LoVo (cell line): ENCODE data around the gene FAM78B.
A peak's percentile ranks its signal among the peaks of the same experiment; 100 is the strongest.

Source experiments
- DNase-seq: peaks from one replicate; pipeline ENCODE4 v3.0.0-alpha.2; 2016; ENCODE audit warnings: low spot score

Gene FAM78B

GRCh38 chr1:166166698-166167571, at the start of gene FAM78B:
FAM78B (minus strand) TSS chr1:166167001; CDS start chr1:166166248, 753 bp downstream.
- peak; percentile 70 for DNase-seq

DNA sequence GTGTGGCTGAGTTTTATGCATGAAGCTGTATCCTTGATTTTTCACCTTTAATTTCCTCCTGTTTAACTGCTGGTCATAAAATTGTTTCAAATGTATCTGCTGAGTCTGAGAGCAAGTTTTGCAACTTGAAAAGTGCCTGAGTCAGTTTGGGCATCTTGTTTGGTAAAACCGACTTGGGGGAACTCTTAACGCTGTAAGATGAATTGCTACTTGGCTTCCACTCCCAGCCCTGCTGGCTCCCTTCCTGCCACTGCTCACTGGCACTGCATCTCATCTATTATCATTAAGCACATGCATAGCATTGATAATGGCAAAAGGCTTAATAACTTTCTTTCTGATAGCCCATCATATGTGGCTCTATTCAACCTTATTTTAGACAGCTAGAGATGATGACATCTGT, 35.7 kb upstream of the FAM78B start:
- no peak for DNase-seq

GRCh38 chr1:166200743-166201142, 33.9 kb upstream of the FAM78B start:
- no peak for DNase-seq

DNA sequence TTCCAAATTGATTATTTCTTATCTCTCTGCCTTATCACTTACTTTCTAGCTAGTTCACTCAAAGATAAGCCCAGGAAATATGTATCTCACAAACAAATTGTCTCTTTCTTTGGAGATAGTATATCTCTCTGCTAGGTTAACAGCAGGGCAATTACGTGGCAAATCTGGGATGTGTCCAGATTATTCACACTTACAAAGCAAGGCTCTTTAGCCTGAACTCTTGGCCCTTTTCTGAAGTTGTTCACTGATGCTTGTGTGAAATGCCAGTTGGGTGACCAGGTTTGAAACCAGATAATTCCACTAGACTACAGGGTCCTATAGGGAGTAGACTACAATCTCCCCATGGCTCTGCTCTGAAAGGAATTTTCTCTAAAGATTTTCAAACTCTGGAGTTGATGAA, 30.8 kb upstream of the FAM78B start:
- no peak for DNase-seq

- no peak for DNase-seq
These were observed 30.3 kb upstream of the FAM78B start for GRCh38 chr1:166197141-166197540.

- DNase-seq, result no peak
These were observed 26.4 kb upstream of the FAM78B start for GRCh38 chr1:166193057-166193698.

DNA sequence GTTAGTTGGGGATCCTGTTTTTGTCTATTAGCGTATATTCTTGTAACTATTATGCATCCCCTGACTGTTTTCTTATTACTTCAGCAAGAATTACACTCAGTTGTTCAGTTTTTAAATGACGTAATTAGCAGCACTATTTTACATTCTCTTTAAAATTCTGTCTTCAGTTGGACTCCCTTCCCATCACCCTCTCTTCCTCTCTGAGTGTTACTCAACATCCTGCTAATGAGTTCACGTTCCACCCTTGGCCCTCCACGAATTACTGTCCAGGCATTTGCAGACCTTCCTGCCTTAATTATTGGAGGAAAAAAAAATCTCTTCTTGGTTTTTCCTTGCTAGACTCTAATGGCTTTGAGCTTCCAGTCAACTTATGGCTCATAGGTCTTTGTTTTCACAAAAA, 23.6 kb upstream of the FAM78B start:
- no peak for DNase-seq

GRCh38 chr1:166189126-166189525, 22.3 kb upstream of the FAM78B start:
- no peak for DNase-seq

- DNase-seq, result no peak
These were observed 18.7 kb upstream of the FAM78B start for GRCh38 chr1:166185526-166185925.

DNA sequence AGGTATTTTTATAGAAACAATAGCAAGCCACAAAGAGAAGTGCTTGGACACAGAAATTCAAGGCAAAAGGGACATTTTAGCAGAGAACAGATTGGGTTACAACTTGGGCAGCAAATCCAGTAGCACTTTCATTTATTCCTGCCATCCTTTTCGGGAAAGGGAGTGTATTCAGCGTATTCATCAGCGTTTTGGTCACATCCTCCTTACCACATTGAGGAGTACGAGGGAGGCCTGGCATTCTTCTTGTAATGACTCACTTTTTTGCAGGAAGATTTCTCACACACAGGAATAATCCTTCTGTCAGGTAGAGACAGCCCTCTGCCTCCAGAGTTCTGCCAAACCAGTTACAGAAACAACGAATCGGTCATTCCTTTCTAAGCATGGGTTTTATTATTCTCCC, 18.1 kb upstream of the FAM78B start:
- no peak for DNase-seq

GRCh38 chr1:166184012-166184411, 17.2 kb upstream of the FAM78B start:
- DNase-seq, result no peak

DNA sequence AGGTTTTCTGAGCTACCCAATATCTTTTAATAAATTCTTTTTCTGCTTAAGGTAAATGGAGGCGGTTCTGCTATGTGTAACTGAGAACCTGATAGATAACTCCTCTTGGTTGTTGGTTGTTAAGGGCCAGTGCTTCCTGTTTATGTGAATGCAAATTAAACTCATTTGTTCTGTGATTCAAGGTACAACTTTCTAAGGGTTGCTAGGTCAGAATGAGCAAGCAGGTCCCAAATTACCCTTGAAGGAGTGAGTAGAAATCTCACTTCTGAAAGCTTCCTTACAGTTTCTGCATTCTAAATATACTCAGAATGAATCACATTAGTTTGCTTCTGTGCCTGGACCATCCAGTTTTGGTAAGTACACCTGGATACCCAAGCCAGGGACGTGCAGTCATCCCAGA, 15.5 kb upstream of the FAM78B start:
- DNase-seq, result no peak

- no peak for DNase-seq
These were observed 9.6 kb upstream of the FAM78B start for GRCh38 chr1:166176416-166176815.

DNA sequence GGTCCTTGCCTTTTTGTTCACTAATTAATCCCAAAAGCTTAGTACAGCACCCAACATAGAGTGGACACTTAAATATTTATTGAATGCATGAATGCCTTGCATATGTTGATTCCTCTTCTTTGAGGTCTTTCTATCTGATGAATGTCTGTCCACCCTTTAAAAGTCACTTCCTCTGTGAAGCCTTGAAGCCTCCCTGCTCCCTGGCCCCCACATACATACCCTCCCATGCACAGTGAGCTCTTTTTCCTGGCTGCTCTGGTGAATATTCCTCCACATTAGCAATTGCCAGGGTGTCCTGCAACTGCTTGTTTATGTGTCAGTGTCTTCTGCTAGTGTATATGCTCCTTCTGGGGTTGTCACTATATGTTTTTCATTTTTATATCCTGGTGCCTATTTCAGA, 8.2 kb upstream of the FAM78B start:
- no peak for DNase-seq

GRCh38 chr1:166174108-166174507, 7.3 kb upstream of the FAM78B start:
- no peak for DNase-seq

GRCh38 chr1:166172106-166172505, 5.3 kb upstream of the FAM78B start:
- no peak for DNase-seq

- no peak for DNase-seq
These were observed 3.9 kb upstream of the FAM78B start for GRCh38 chr1:166170726-166171125.

DNA sequence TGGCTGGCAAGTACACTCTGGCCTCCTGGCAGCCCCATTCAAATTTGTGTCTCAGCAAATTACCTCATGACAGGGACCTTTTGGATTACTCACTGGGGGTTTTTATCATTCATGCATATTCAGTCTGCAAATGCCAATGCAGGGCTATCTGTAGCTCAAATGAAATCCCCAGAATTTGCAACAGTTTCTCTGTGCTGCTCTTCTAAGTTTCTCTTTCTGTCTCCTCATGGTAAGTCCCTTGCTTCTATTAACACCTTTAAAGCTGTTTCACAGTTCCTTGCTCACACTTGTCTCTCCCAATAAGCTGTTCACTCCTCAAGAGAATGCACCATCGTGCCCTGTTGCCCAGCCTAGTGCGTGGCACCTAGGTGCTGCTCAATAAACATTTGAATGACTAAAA, 3.3 kb upstream of the FAM78B start:
- no peak for DNase-seq

DNA sequence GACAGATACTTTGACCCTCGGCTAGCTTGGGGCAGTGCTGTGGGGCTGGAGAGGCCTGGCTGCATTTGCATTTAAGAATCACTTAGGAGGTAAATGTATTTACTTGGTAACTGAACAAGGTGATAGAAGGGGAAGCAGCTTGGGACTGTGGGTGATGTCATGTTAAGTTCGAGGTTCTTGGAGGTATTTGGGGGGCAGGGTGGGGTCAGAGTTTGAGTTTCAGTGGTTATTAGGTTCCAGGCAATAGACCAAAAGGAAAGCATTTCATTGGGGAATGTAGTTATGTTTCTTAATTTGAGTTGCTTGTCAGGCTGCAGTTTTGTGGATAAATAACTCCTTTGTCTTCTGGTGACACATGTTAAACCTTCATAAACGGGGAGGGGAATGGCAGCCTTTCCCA, 2.4 kb upstream of the FAM78B start:
- DNase-seq, result no peak

DNA sequence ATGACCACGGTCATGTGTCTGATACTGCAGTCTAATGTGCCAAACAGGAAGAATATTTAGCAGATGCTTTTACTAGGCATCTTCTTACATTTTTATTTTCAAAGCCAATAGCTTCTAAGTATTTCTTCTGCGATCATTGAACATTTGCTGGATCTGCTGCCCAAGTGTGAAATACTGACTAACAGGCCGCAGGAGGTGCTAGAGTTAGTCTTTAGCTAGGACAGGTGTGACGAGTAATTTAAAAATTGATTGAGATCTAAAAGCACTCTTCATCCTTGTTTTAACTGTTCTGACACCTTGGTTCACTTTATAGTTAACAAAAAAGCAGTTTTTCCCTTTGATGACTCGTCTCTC, 748 bp upstream of the FAM78B start:
- DNase-seq, result no peak

GRCh38 chr1:166166329-166166697, 488 bp downstream of the FAM78B start:
- DNase-seq, result no peak

- no peak for DNase-seq
These were observed 1.0 kb downstream of the FAM78B start for GRCh38 chr1:166165661-166166328.

GRCh38 chr1:166164995-166165660, 1.7 kb downstream of the FAM78B start:
- DNase-seq, result no peak
